SK-N-SH (cell line): Measurements from ENCODE around the gene MRTFB. TPM values are rescaled to one million over a fixed set of nuclear protein-coding genes. Genes with fewer than 3 reads are reported as not detected.

Source experiments
- CTCF ChIA-PET: fragments of 300-600, 350-600 bp; formaldehyde crosslinking; extraction: SDS; loops from one replicate; lab custom pipeline; 2021; lab: Yijun Ruan, JAX
- POLR2A ChIA-PET: fragments of 350-600 bp; sonication (Branson Sonifier 250); formaldehyde crosslinking; extraction: SDS; loops from one replicate; lab custom pipeline; 2020; ENCODE audit warnings: antibody characterized with exemption, inconsistent platforms; lab: Yijun Ruan, JAX
- DNase-seq: peaks from one replicate; pipeline ENCODE4 v3.0.0; 2012
- H2AFZ ChIP-seq: fragments of 200-600 bp; sonication (generic); 2 replicates; pipeline ENCODE4 v1.8.1; 2016; ENCODE audit warnings: antibody characterized with exemption, mild to moderate bottlenecking, low read depth
- H3F3A ChIP-seq: fragments of 200-600 bp; sonication (generic); replicated peaks from 2 replicates; pipeline ENCODE3; 2016; ENCODE audit warnings: antibody characterized with exemption, mild to moderate bottlenecking; ENCODE audit not compliant: insufficient read depth
- H3K27ac ChIP-seq, 2 experiments: fragments of 200-500 bp in 1 of 2; fragments of 200-600 bp in 1 of 2; sonication (Bioruptor generic) in 1 of 2; sonication (generic), shearing (Covaris generic) in 1 of 2; 2 replicates each; pipeline versions ENCODE4 v1.5.1 to v1.6.1; 2014 to 2016; ENCODE audit warnings: low read depth in 2 of 2, inconsistent platforms in 1 of 2, low read length in 1 of 2, mild to moderate bottlenecking in 1 of 2, mixed read lengths in 1 of 2
- H3K27me3 ChIP-seq: fragments of 200-600 bp; sonication (generic), shearing (Covaris generic); 2 replicates; pipeline ENCODE4 v1.6.1; 2016; ENCODE audit warnings: mixed run types; ENCODE audit not compliant: insufficient read depth
- H3K36me3 ChIP-seq, 2 experiments: fragments of 200-500 bp in 1 of 2; fragments of 200-600 bp in 1 of 2; sonication (Bioruptor generic) in 1 of 2; sonication (generic) in 1 of 2; replicated peaks in 1 of 2; 2 replicates each; pipeline versions ENCODE3 to v1.5.1; 2014 to 2016; ENCODE audit warnings: low read length in 1 of 2, mild to moderate bottlenecking in 1 of 2; ENCODE audit not compliant: insufficient read depth in 2 of 2, control insufficient read depth in 1 of 2
- H3K4me1 ChIP-seq, 2 experiments: fragments of 200-500 bp in 1 of 2; fragments of 200-600 bp in 1 of 2; sonication (Bioruptor generic) in 1 of 2; sonication (generic), shearing (Covaris generic) in 1 of 2; 2 replicates each; pipeline versions ENCODE4 v1.5.1 to v1.6.1; 2014 to 2016; ENCODE audit warnings: low read depth in 1 of 2, low read length in 1 of 2, mixed run types in 1 of 2; ENCODE audit not compliant: insufficient read depth in 2 of 2, control insufficient read depth in 1 of 2
- H3K4me2 ChIP-seq: fragments of 200-600 bp; sonication (generic), shearing (Covaris generic); 2 replicates; pipeline ENCODE4 v1.6.1; 2017; ENCODE audit warnings: mixed run types
- H3K4me3 ChIP-seq, 2 experiments: fragments of 200-500 bp in 1 of 2; fragments of 200-600 bp in 1 of 2; sonication (Bioruptor generic) in 1 of 2; sonication (generic), shearing (Covaris generic) in 1 of 2; 2 replicates each; pipeline versions ENCODE4 v1.5.1 to v1.8.1; 2014 to 2016; ENCODE audit warnings: low read depth in 2 of 2, inconsistent platforms in 1 of 2, low read length in 1 of 2, mild to moderate bottlenecking in 1 of 2, mixed read lengths in 1 of 2, moderate library complexity in 1 of 2
- H3K79me2 ChIP-seq: fragments of 200-600 bp; sonication (generic); 2 replicates; pipeline ENCODE4 v1.8.1; 2017; ENCODE audit warnings: mild to moderate bottlenecking; ENCODE audit not compliant: insufficient read depth
- H3K9ac ChIP-seq: fragments of 200-600 bp; sonication (generic); 2 replicates; pipeline ENCODE4 v1.6.1; 2017; ENCODE audit warnings: mixed run types
- H3K9me2 ChIP-seq: fragments of 200-600 bp; sonication (generic); 2 replicates; pipeline ENCODE4 v1.6.1; 2017; ENCODE audit warnings: mixed run types
- H3K9me3 ChIP-seq: fragments of 200-600 bp; sonication (generic); 2 replicates; pipeline ENCODE4 v1.6.1; 2017; ENCODE audit warnings: mixed run types, mild to moderate bottlenecking, moderate library complexity
- H4K20me1 ChIP-seq: fragments of 200-600 bp; sonication (generic); 2 replicates; pipeline ENCODE4 v1.6.1; 2017; ENCODE audit warnings: mild to moderate bottlenecking, mixed run types; ENCODE audit not compliant: insufficient read depth
- GABPA ChIP-seq: IDR thresholded peaks from 2 replicates; pipeline ENCODE4 v1.4.0; 2012; ENCODE audit warnings: low read depth, mild to moderate bottlenecking
- GATA2 ChIP-seq: sonication (generic); formaldehyde crosslinking; IDR thresholded peaks from 2 replicates; pipeline ENCODE4 v1.5.0; 2020; ENCODE audit warnings: mild to moderate bottlenecking, missing genetic modification reagents
- JUND ChIP-seq: IDR thresholded peaks from 2 replicates; pipeline ENCODE4 v1.4.0; 2012
- MAX ChIP-seq: IDR thresholded peaks from 2 replicates; pipeline ENCODE4 v1.4.0; 2012; ENCODE audit warnings: low read depth
- NFIC ChIP-seq: IDR thresholded peaks from 2 replicates; pipeline ENCODE4 v1.4.0; 2012; ENCODE audit warnings: borderline replicate concordance
- RAD21 ChIP-seq: IDR thresholded peaks from 2 replicates; pipeline ENCODE4 v1.6.1; 2012; ENCODE audit warnings: mild to moderate bottlenecking, low read length
- RXRA ChIP-seq: IDR thresholded peaks from 2 replicates; pipeline ENCODE4 v1.4.0; 2012; ENCODE audit warnings: low read depth, mild to moderate bottlenecking, borderline replicate concordance
- SIN3A ChIP-seq: IDR thresholded peaks from 2 replicates; pipeline ENCODE4 v1.6.1; 2012; ENCODE audit warnings: low read depth, mild to moderate bottlenecking, low read length, moderate library complexity, borderline replicate concordance
- SMC3 ChIP-seq: IDR thresholded peaks from 2 replicates; pipeline ENCODE4 v1.6.1; 2012; ENCODE audit warnings: low read depth, low read length, improper control_type of control experiment
- USF2 ChIP-seq: fragments of 150-350 bp; IDR thresholded peaks from 2 replicates; pipeline ENCODE4 v1.6.1; 2017; ENCODE audit warnings: antibody characterized with exemption, low read length, low read depth, borderline replicate concordance
- ZBTB33 ChIP-seq: IDR thresholded peaks from 2 replicates; pipeline ENCODE4 v1.4.0; 2012; ENCODE audit warnings: low read depth, borderline replicate concordance
- WGBS: methylation state at CpG from one replicate; pipeline ENCODE4 v1.1.6; 2017; ENCODE audit warnings: low lambda C conversion rate; 5-methylcytosine and 5-hydroxymethylcytosine counted together
- polyA plus RNA-seq, 3 experiments: library from polyadenylated mRNA; depleted of rRNA; stranded (reverse); fragments of >200 nt; gene quantifications; 2 replicates each; pipeline ENCODE4 v1.2.3, GENCODE V29; 2012

MRTFB gene
- polyA plus RNA-seq, 1 of the 3 experiments (the other 2 are of a cell fraction): 3.3 TPM

GRCh38 chr16:14205666-14206065 lies 134.5 kb downstream of the MRTFB start:
- Histone ChIP-seq H3K9me2 (no peaks in the 10 kb centered on the region), H4K20me1 (no peaks in the 10 kb centered on the region), H3K27me3 (no peaks in the 10 kb centered on the region), H3F3A (no peaks in the 10 kb centered on the region), H3K4me1 (peaks cover 0 to 8% of the 10 kb centered on the region in 2 experiments; a peak in 2 of 4 replicates), H3K9me3 (no peaks in the 10 kb centered on the region), H3K36me3 (no peaks in the 10 kb centered on the region), H3K9ac (no peak overlapping the region), H3K4me2 (no peak overlapping the region), H2AFZ (no peak overlapping the region), H3K79me2 (no peaks in the 10 kb centered on the region), H3K4me3 (no peak overlapping the region), H3K27ac (no peak overlapping the region)
- DNase-seq: no peak
- ChIA-PET POLR2A (no interaction called here), CTCF (no interaction called here)
- WGBS: 97% methylated on average over 3 of the region's 3 CpGs
- TF ChIP-seq JUND (no peak), RXRA (no peak), MAX (no peak), USF2 (no peak), RAD21 (no peak), ZBTB33 (no peak), SIN3A (no peak), GATA2 (CRISPR knock-in tag) (no peak), SMC3 (no peak)

- POLR2A ChIA-PET: no interaction called here
- peaks cover 13 to 34% of the 10 kb centered on the region in 2 experiments for H3K36me3 ChIP-seq
- H4K20me1 ChIP-seq: no peaks in the 10 kb centered on the region
- H3K27me3 ChIP-seq: no peaks in the 10 kb centered on the region
- H3K9me2 ChIP-seq: no peaks in the 10 kb centered on the region
- no peaks in the 10 kb centered on the region for H3K4me1 ChIP-seq
- no peak overlapping the region for H3K27ac ChIP-seq
- H3K4me2 ChIP-seq: no peak overlapping the region
- DNase-seq: no peak
- CTCF ChIA-PET: no interaction called here
- no peak overlapping the region for H3K4me3 ChIP-seq
- no peaks in the 10 kb centered on the region for H3K79me2 ChIP-seq
- no peaks in the 10 kb centered on the region for H3K9me3 ChIP-seq
- TF ChIP-seq NFIC: no peak
- no peak for TF ChIP-seq GABPA
- no peak for TF ChIP-seq ZBTB33
- H3F3A ChIP-seq: no peaks in the 10 kb centered on the region
- no peak overlapping the region for H3K9ac ChIP-seq
- WGBS: 94% methylated on average over 6 of the region's 6 CpGs
- no peak overlapping the region for H2AFZ ChIP-seq
Observed at GRCh38 chr16:14211856-14212543, 140.9 kb downstream of the MRTFB start.
